ENCODE measurements around the gene PAN2. TPM values are rescaled to one million over a fixed set of nuclear protein-coding genes. Genes with fewer than 3 reads are reported as not detected.

PAN2 gene
- polyA plus RNA-seq, 1 donor = 46.7 TPM

DNA sequence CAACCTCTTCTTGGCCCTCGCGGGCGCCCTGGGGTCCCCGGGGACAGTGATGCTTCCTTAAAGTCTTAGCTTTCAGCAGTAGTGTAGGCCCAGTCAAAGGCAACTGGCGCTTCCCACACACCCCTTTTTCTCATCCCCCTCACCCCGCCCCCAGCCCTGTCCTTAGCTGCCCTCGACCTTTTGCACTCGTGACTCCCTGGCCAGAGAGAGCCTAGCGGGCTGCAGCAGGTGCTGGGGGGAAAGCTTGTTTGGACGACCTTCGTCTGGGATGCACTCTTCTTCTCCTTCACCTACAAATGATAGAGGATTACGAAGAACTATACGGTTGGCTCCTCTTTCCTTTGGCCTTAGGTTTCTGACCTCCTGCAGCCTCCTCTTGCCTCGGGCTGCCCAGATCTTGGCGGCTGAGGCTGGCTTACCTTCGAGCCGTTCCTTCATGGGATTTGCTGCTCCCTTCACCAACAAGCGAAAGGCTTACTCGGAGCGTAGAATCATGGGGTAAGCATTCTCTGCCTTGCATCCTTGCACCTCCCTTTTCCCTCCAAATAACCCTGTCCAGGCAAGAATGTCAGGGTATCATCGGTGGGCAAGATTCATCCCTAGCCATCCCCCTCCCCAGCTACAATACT is 66.2 kb downstream of the PAN2 start:
- no peak for DNase-seq

- peak; percentile 91 for DNase-seq
Observed at GRCh38 chr12:56266693-56267442, 66.9 kb downstream of the PAN2 start, which contains the start of gene COQ10A. TSS of gene COQ10A (plus strand) at chr12:56266942. CDS start at chr12:56267119, 177 bp downstream.

Other genes starting within 250 kb of the PAN2 start
- 115 TPM for gene PA2G4, start 229.4 kb downstream of the PAN2 start, polyA plus RNA-seq (ENCODE audit: insufficient read length)
- gene RPL41, start 217.4 kb downstream of the PAN2 start, polyA plus RNA-seq (ENCODE audit: insufficient read length) = 4,856 TPM
- gene ZC3H10, start 215.7 kb downstream of the PAN2 start, polyA plus RNA-seq (ENCODE audit: insufficient read length) = 6.0 TPM
- 87.7 TPM for gene ESYT1, start 205.7 kb downstream of the PAN2 start, polyA plus RNA-seq (ENCODE audit: insufficient read length)
- gene MYL6B, start 181.4 kb downstream of the PAN2 start, polyA plus RNA-seq (ENCODE audit: insufficient read length) = 426 TPM
- 1,238 TPM for gene MYL6, start 175.6 kb downstream of the PAN2 start, polyA plus RNA-seq (ENCODE audit: insufficient read length)
- 67.8 TPM for gene SMARCC2, start 144.5 kb downstream of the PAN2 start, polyA plus RNA-seq (ENCODE audit: insufficient read length)
- 45.6 TPM for gene RNF41, start 112.1 kb downstream of the PAN2 start, polyA plus RNA-seq (ENCODE audit: insufficient read length)
- 17.4 TPM for gene NABP2, start 109.7 kb downstream of the PAN2 start, polyA plus RNA-seq (ENCODE audit: insufficient read length)
- not detected for gene SLC39A5, start 103.9 kb downstream of the PAN2 start, polyA plus RNA-seq (ENCODE audit: insufficient read length)
- gene ANKRD52, start 75.6 kb downstream of the PAN2 start, polyA plus RNA-seq (ENCODE audit: insufficient read length) = 18.9 TPM
- gene COQ10A, start 67.1 kb downstream of the PAN2 start, polyA plus RNA-seq (ENCODE audit: insufficient read length) = 16.4 TPM
- 232 TPM for gene CS, start 33.7 kb downstream of the PAN2 start, polyA plus RNA-seq (ENCODE audit: insufficient read length)
- gene CNPY2, start 18.0 kb downstream of the PAN2 start, polyA plus RNA-seq (ENCODE audit: insufficient read length) = 41.0 TPM
- 0.52 TPM for gene IL23A, start 4.9 kb upstream of the PAN2 start, polyA plus RNA-seq (ENCODE audit: insufficient read length)
- gene STAT2, start 26.1 kb upstream of the PAN2 start, polyA plus RNA-seq (ENCODE audit: insufficient read length) = 71.4 TPM
- not detected for gene APOF, start 28.9 kb upstream of the PAN2 start, polyA plus RNA-seq (ENCODE audit: insufficient read length)
- gene TIMELESS, start 115.4 kb upstream of the PAN2 start, polyA plus RNA-seq (ENCODE audit: insufficient read length) = 12.7 TPM
- gene MIP, start 120.7 kb upstream of the PAN2 start, polyA plus RNA-seq (ENCODE audit: insufficient read length) = not detected
- 3.0 TPM for gene SPRYD4, start 134.6 kb upstream of the PAN2 start, polyA plus RNA-seq (ENCODE audit: insufficient read length)
- 0.52 TPM for gene GLS2, start 154.2 kb upstream of the PAN2 start, polyA plus RNA-seq (ENCODE audit: insufficient read length)
- gene RBMS2, start 187.8 kb upstream of the PAN2 start, polyA plus RNA-seq (ENCODE audit: insufficient read length) = 17.8 TPM